WTC11 (cell line): ENCODE data around the gene AKT1.

Experiments used
- CBFB ChIP-seq: sonication (generic); formaldehyde crosslinking; IDR thresholded peaks from 2 replicates; pipeline ENCODE4 v1.8.1; 2022; ENCODE audit warnings: mild to moderate bottlenecking, low read depth, missing genetic modification reagents
- CREM ChIP-seq: sonication (generic); formaldehyde crosslinking; IDR thresholded peaks from 2 replicates; pipeline ENCODE4 v1.8.1; 2022; ENCODE audit warnings: mild to moderate bottlenecking, missing genetic modification reagents, moderate library complexity
- CTCF ChIP-seq: fragments of 200-600 bp; IDR thresholded peaks from 2 replicates; pipeline ENCODE4 v1.8.0; 2022; ENCODE audit warnings: antibody characterized with exemption
- ETV6 ChIP-seq: sonication (generic); formaldehyde crosslinking; IDR thresholded peaks from 2 replicates; pipeline ENCODE4 v1.8.1; 2022; ENCODE audit warnings: mild to moderate bottlenecking, missing genetic modification reagents
- IRF2 ChIP-seq: sonication (generic); formaldehyde crosslinking; IDR thresholded peaks from 2 replicates; pipeline ENCODE4 v1.8.0; 2022; ENCODE audit warnings: low read depth, missing genetic modification reagents, borderline replicate concordance
- JUN ChIP-seq: sonication (generic); formaldehyde crosslinking; IDR thresholded peaks from 2 replicates; pipeline ENCODE4 v1.8.0; 2023; ENCODE audit warnings: mild to moderate bottlenecking, missing genetic modification reagents
- NFYB ChIP-seq: sonication (generic); formaldehyde crosslinking; conservative IDR thresholded peaks from 2 replicates; pipeline ENCODE4 v1.8.0; 2022; ENCODE audit warnings: low read depth, missing genetic modification reagents
- NR1H2 ChIP-seq: sonication (generic); formaldehyde crosslinking; IDR thresholded peaks from 2 replicates; pipeline ENCODE4 v1.9.0; 2021; ENCODE audit warnings: mild to moderate bottlenecking, moderate library complexity, missing genetic modification reagents
- TEAD4 ChIP-seq: sonication (generic); formaldehyde crosslinking; IDR thresholded peaks from 2 replicates; pipeline ENCODE4 v1.8.0; 2022; ENCODE audit warnings: mild to moderate bottlenecking, missing genetic modification reagents
- ZNF219 ChIP-seq: sonication (generic); formaldehyde crosslinking; IDR thresholded peaks from 2 replicates; pipeline ENCODE4 v1.8.0; 2023; ENCODE audit warnings: missing genetic modification reagents, mild to moderate bottlenecking, borderline replicate concordance
- TF ChIP-seq, protein P1 (sequence below): sonication (generic); formaldehyde crosslinking; IDR thresholded peaks from 2 replicates; pipeline ENCODE4 v1.8.1; 2022; ENCODE audit warnings: mild to moderate bottlenecking, missing genetic modification reagents, moderate library complexity, borderline replicate concordance
- TF ChIP-seq, protein P2 (sequence below): sonication (generic); formaldehyde crosslinking; IDR thresholded peaks from 2 replicates; pipeline ENCODE4 v1.8.1; 2023; ENCODE audit warnings: mild to moderate bottlenecking, missing genetic modification reagents, moderate library complexity
- TF ChIP-seq, protein P3 (sequence below): sonication (generic); formaldehyde crosslinking; IDR thresholded peaks from 2 replicates; pipeline ENCODE4 v1.8.0; 2022; ENCODE audit warnings: mild to moderate bottlenecking, missing genetic modification reagents
- TF ChIP-seq, protein P4 (sequence below): sonication (generic); formaldehyde crosslinking; conservative IDR thresholded peaks from 2 replicates; pipeline ENCODE4 v1.8.1; 2023; ENCODE audit warnings: mild to moderate bottlenecking, low read depth, missing genetic modification reagents, moderate library complexity

DNA sequence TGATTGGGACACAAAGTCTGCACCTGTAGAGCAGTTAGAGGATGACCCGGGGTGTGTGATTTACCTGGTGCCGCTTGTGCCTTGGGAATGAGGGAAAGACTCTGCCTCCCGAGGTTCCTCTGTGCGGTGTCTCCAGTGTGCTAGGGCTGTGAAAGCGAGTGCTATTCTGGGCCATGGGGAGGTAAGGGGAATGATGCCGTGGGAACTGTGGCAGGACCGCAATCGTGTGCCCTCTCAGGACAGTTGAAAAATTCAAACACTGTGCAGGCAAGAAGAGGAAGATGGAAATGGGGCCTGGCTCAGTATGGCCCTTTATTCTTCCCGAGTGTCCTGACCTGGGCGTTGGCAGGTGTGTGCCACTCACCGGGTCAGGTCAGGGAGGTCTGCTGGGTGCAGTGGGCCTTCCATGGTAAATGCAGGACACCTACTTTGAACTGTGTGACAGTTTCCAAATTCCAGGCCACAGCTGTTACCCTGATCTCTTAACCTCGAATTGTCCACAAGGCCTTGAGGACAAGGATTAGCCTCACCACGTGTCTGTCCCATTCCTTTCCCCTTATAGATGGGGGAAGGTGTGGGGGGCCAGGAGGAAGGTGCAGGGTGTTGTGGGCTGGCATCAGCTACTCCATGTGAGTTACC, 41.2 kb downstream of the AKT1 start:
- TF ChIP-seq CTCF (no peak), TEAD4 (CRISPR knock-in tag) (no peak), ZNF219 (CRISPR knock-in tag) (no peak), CREM (CRISPR knock-in tag) (no peak), JUN (CRISPR knock-in tag) (no peak), NFYB (CRISPR knock-in tag) (no peak), NR1H2 (CRISPR knock-in tag) (no peak), IRF2 (CRISPR knock-in tag) (no peak), ETV6 (CRISPR knock-in tag) (no peak), CBFB (no peak)
- TF ChIP-seq, protein P1, sequence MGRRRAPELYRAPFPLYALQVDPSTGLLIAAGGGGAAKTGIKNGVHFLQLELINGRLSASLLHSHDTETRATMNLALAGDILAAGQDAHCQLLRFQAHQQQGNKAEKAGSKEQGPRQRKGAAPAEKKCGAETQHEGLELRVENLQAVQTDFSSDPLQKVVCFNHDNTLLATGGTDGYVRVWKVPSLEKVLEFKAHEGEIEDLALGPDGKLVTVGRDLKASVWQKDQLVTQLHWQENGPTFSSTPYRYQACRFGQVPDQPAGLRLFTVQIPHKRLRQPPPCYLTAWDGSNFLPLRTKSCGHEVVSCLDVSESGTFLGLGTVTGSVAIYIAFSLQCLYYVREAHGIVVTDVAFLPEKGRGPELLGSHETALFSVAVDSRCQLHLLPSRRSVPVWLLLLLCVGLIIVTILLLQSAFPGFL, result no peak
- TF ChIP-seq, protein P2, sequence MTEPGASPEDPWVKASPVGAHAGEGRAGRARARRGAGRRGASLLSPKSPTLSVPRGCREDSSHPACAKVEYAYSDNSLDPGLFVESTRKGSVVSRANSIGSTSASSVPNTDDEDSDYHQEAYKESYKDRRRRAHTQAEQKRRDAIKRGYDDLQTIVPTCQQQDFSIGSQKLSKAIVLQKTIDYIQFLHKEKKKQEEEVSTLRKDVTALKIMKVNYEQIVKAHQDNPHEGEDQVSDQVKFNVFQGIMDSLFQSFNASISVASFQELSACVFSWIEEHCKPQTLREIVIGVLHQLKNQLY, result no peak
- TF ChIP-seq, protein P3, sequence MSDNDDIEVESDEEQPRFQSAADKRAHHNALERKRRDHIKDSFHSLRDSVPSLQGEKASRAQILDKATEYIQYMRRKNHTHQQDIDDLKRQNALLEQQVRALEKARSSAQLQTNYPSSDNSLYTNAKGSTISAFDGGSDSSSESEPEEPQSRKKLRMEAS (CRISPR knock-in tag), result no peak
- TF ChIP-seq, protein P4, sequence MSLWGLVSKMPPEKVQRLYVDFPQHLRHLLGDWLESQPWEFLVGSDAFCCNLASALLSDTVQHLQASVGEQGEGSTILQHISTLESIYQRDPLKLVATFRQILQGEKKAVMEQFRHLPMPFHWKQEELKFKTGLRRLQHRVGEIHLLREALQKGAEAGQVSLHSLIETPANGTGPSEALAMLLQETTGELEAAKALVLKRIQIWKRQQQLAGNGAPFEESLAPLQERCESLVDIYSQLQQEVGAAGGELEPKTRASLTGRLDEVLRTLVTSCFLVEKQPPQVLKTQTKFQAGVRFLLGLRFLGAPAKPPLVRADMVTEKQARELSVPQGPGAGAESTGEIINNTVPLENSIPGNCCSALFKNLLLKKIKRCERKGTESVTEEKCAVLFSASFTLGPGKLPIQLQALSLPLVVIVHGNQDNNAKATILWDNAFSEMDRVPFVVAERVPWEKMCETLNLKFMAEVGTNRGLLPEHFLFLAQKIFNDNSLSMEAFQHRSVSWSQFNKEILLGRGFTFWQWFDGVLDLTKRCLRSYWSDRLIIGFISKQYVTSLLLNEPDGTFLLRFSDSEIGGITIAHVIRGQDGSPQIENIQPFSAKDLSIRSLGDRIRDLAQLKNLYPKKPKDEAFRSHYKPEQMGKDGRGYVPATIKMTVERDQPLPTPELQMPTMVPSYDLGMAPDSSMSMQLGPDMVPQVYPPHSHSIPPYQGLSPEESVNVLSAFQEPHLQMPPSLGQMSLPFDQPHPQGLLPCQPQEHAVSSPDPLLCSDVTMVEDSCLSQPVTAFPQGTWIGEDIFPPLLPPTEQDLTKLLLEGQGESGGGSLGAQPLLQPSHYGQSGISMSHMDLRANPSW (CRISPR knock-in tag), result no peak
